HEK293T (cell line): Measurements from ENCODE around the gene KCNN4.

ENCODE experiments used
- CTBP1 ChIP-seq: fragments of 450-650 bp; IDR thresholded peaks from 2 replicates; pipeline ENCODE4 v1.6.1; 2016; ENCODE audit warnings: borderline replicate concordance
- ELF4 ChIP-seq: fragments of 450-650 bp; IDR thresholded peaks from 2 replicates; pipeline ENCODE4 v1.6.1; 2017; ENCODE audit warnings: antibody characterized with exemption
- FOXA1 ChIP-seq: fragments of 450-650 bp; IDR thresholded peaks from 2 replicates; pipeline ENCODE4 v1.6.1; 2016; ENCODE audit warnings: mild to moderate bottlenecking
- FOXM1 ChIP-seq: fragments of 450-650 bp; IDR thresholded peaks from 2 replicates; pipeline ENCODE4 v1.6.1; 2017; ENCODE audit warnings: mild to moderate bottlenecking, borderline replicate concordance
- NFRKB ChIP-seq: fragments of 450-650 bp; IDR thresholded peaks from 2 replicates; pipeline ENCODE4 v1.6.1; 2016; ENCODE audit warnings: mild to moderate bottlenecking, moderate library complexity
- SP1 ChIP-seq: fragments of 450-650 bp; IDR thresholded peaks from 2 replicates; pipeline ENCODE4 v1.6.1; 2017
- SUZ12 ChIP-seq: fragments of 450-650 bp; IDR thresholded peaks from 2 replicates; pipeline ENCODE4 v1.6.1; 2016; ENCODE audit warnings: mild to moderate bottlenecking

DNA sequence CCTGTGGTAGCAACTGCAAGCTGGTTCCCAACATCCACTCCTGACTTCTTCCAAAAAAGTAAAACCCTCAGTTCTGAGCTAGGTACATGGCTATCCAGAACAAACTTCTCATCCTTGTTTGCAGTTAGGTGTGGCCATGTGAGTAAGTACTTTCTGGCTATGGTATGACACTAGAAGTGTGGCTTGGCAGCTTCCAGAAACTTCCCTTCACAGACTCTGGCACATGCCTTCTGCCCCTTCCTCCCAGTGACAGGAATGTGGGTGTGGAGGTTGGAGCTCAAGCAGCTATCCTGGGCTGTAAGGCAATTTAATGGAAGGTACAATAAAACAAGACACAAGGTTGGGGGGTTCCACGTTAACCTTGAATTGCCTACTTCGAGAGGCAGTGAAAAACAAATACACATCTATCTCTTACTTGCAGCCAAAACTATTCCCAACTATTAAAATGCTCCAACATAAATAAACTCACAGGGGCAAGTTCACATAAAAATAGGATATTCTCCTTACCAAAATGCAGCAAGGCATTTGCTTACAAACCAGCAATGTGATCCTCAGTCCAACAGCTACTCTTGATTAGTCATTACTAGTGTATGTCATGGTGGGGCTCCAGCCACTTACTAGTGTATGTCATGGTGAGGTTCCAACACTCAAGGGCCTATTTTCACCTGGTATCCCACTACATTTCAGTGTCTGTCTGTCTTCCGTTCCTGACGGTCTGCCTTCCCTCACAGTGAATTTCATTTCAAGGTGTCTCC, 29.1 kb downstream of the KCNN4 start:
- TF ChIP-seq NFRKB (no peak), SP1 (no peak), CTBP1 (no peak), SUZ12 (no peak), ELF4 (no peak), FOXM1 (no peak), FOXA1 (no peak)
